Erythroblast (primary cell): ENCODE data around the gene RFX7.

Experiments used
- GATA1 ChIP-seq: IDR thresholded peaks from 2 replicates; pipeline ENCODE4 v1.6.1; 2011; ENCODE audit warnings: low read depth, mild to moderate bottlenecking, control low read depth, low read length, moderate library complexity
- POLR2A ChIP-seq: IDR thresholded peaks from 2 replicates; pipeline ENCODE4 v1.6.1; 2011; ENCODE audit warnings: mild to moderate bottlenecking, low read length

DNA sequence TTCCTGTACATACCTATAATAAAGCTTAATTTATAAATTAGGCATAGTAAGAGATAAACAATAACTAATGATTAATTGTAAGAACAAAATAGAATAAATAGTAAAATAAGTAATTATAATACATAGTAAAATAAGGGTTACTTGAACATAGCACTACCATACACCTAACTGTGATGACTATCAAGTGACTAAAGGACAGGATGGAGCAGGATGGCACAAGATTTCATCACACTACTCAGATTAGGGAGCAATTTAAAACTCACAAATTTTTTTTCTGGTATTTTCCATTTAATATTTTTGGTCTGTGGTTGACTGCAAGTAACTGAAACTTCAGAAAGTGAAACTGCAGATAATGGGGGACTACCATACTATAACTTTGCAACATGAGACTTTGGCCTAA lies 14.8 kb downstream of the RFX7 start:
- TF ChIP-seq POLR2A (no peak), GATA1 (no peak)
